Transverse colon (tissue), 4 donors: ENCODE measurements around the gene XRCC4. TPM values are rescaled to one million over a fixed set of nuclear protein-coding genes. Genes with fewer than 3 reads are reported as not detected.

ENCODE experiments used
- DNase-seq: peaks from one replicate; pipeline ENCODE4 v3.0.0-alpha.2; 2019
- H3K27ac ChIP-seq, 4 donors: fragments of 200-600 bp; sonication (generic); 2 replicates each; pipeline ENCODE4 v1.5.1; 2016 to 2018; ENCODE audit warnings: inconsistent platforms in 4 of 4
- H3K27me3 ChIP-seq: fragments of 200-600 bp; sonication (generic); 2 replicates; pipeline ENCODE4 v1.5.1; 2017; ENCODE audit warnings: inconsistent platforms
- H3K36me3 ChIP-seq, 4 donors: fragments of 200-600 bp; sonication (generic); 2 replicates each; pipeline ENCODE4 v1.5.1; 2017 to 2019; ENCODE audit warnings: inconsistent platforms in 4 of 4
- H3K4me1 ChIP-seq, 4 donors: fragments of 200-600 bp; sonication (generic); 2 replicates each; pipeline ENCODE4 v1.5.1; 2017 to 2020; ENCODE audit warnings: inconsistent platforms in 4 of 4
- H3K4me3 ChIP-seq, 4 donors: fragments of 200-600 bp; sonication (generic); 1 replicate in 1 of 4; 2 replicates in 3 of 4; pipeline versions ENCODE4 v1.5.1 to v1.6.1; 2017 to 2019; ENCODE audit warnings: inconsistent platforms in 4 of 4
- H3K9me3 ChIP-seq, 2 donors: fragments of 200-600 bp; sonication (generic); 2 replicates each; pipeline ENCODE4 v1.5.1; 2017 to 2019; ENCODE audit warnings: inconsistent platforms in 2 of 2
- EP300 ChIP-seq: sonication (generic); formaldehyde crosslinking; IDR thresholded peaks from one replicate; pipeline ENCODE4 v1.6.1; 2017; ENCODE audit warnings: antibody characterized with exemption, low read depth
- POLR2A ChIP-seq: fragments of 450-650 bp; IDR thresholded peaks from one replicate; pipeline ENCODE4 v1.6.1; 2016; ENCODE audit warnings: antibody characterized with exemption, mild to moderate bottlenecking, moderate library complexity
- POLR2AphosphoS5 ChIP-seq, 3 donors: sonication (generic); formaldehyde crosslinking; IDR thresholded peaks; one replicate each; pipeline ENCODE4 v1.6.1; 2016; ENCODE audit warnings: antibody characterized with exemption in 3 of 3
- WGBS, 2 donors: methylation state at CpG; one replicate each; pipeline ENCODE4 v1.1.5; 2018; ENCODE audit warnings: low coverage in 1 of 2; 5-methylcytosine and 5-hydroxymethylcytosine counted together
- in situ Hi-C, 4 donors: fragments of 200-750 bp; cut with MboI; loops; one replicate each; pipeline versions ENCODE4 v1.15.0 to v1.15.1; 2017; ENCODE audit warnings: low sequenced_read_pairs in 3 of 4, low pct_ligation_motif_present in 1 of 4, low pct_unique_long_range_greater_than_20kb in 1 of 4
- intact Hi-C: fragments of 100-400 bp; cut with DNase I; formaldehyde crosslinking; loops from one replicate; pipeline ENCODE4 v1.15.1; 2023; ENCODE audit warnings: low total_unique reads
- total RNA-seq, 4 donors: library from RNA; depleted of rRNA; stranded (reverse); fragments of >200 nt; gene quantifications; one replicate each; pipeline ENCODE4 v1.1.0, GENCODE V29; 2016
- TF ChIP-seq, protein P1 (sequence below), 5 experiments: fragments of 200-600 bp in 3 of 5; fragments of 450-650 bp in 2 of 5; sonication (generic) in 3 of 5; IDR thresholded peaks; 1 replicate in 2 of 5; 2 replicates in 3 of 5; pipeline ENCODE4 v1.5.1; 2016 to 2017; ENCODE audit warnings: antibody characterized with exemption in 5 of 5, inconsistent platforms in 3 of 5, mild to moderate bottlenecking in 2 of 5, moderate library complexity in 1 of 5

Gene XRCC4
- total RNA-seq, 4 donors from 2014 or later, result 0.60 to 8.1 (median 7.3) TPM; not detected in 1

DNA sequence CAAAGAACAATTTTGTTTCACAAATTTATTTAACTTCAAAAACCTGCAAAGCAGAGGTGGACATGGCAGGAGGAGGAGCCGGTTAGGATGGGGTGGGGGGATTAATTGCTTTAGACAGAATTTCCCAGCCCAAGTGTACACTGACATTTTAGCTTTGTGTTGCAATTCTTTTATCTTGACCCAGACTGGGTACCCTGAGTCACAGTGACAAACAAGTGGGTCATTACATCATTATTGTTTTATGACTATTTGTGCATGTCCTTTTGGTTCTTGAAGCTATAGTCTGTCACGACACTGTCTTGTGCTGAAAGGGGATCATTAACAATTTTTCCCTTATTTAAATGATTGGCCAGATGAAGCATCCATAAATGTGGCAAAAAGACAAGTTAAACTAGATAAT lies 309.7 kb downstream of the XRCC4 start:
- no peaks in the 10 kb centered on the region for H3K9me3 ChIP-seq
- no peaks in the 10 kb centered on the region for H3K4me1 ChIP-seq
- TF ChIP-seq, protein P1, sequence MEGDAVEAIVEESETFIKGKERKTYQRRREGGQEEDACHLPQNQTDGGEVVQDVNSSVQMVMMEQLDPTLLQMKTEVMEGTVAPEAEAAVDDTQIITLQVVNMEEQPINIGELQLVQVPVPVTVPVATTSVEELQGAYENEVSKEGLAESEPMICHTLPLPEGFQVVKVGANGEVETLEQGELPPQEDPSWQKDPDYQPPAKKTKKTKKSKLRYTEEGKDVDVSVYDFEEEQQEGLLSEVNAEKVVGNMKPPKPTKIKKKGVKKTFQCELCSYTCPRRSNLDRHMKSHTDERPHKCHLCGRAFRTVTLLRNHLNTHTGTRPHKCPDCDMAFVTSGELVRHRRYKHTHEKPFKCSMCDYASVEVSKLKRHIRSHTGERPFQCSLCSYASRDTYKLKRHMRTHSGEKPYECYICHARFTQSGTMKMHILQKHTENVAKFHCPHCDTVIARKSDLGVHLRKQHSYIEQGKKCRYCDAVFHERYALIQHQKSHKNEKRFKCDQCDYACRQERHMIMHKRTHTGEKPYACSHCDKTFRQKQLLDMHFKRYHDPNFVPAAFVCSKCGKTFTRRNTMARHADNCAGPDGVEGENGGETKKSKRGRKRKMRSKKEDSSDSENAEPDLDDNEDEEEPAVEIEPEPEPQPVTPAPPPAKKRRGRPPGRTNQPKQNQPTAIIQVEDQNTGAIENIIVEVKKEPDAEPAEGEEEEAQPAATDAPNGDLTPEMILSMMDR (IDR thresholded peaks at IDR 0.05), result no peak
- TF ChIP-seq EP300 (no peak), POLR2A (no peak), POLR2AphosphoS5 (IDR thresholded peaks at IDR 0.05) (no peak)
- intact Hi-C loops (no loop called here), in situ Hi-C loops (no loop called here)
- 31 to 58% methylated on average over 2 of the region's 2 CpGs for WGBS, 2 donors
- no peaks in the 10 kb centered on the region for H3K27me3 ChIP-seq
- no peak for DNase-seq
- H3K27ac ChIP-seq, result no peak overlapping the region
- no peaks in the 10 kb centered on the region for H3K36me3 ChIP-seq
- no peak overlapping the region for H3K4me3 ChIP-seq

DNA sequence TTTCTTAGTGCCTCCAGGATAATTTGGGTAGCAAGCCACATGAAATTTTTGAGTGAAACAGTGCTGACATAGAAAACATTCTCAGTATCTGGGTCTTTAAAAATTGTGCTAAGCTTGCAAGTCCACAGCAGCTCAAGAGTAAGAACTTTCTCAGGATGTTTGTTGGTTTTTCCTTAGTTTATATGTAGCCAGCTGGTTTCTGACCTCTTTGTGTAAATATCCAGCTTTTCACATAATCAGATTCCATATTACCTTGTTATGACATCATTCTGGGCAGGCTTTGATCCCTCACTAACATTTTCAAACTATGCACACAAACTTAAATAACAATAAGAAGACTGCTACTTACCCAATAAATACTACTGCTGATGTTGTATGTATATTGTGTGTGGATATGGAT lies 311.3 kb downstream of the XRCC4 start:
- no peaks in the 10 kb centered on the region for H3K9me3 ChIP-seq
- intact Hi-C loops (no loop called here), in situ Hi-C loops (no loop called here)
- no peaks in the 10 kb centered on the region for H3K36me3 ChIP-seq
- TF ChIP-seq, protein P1 (IDR thresholded peaks at IDR 0.05), result no peak
- TF ChIP-seq POLR2AphosphoS5 (IDR thresholded peaks at IDR 0.05), result no peak
- no peak for TF ChIP-seq EP300
- TF ChIP-seq POLR2A, result no peak
- no peaks in the 10 kb centered on the region for H3K27me3 ChIP-seq
- no peak overlapping the region for H3K27ac ChIP-seq
- no peak overlapping the region for H3K4me3 ChIP-seq
- no peak for DNase-seq
- H3K4me1 ChIP-seq, result no peaks in the 10 kb centered on the region

DNA sequence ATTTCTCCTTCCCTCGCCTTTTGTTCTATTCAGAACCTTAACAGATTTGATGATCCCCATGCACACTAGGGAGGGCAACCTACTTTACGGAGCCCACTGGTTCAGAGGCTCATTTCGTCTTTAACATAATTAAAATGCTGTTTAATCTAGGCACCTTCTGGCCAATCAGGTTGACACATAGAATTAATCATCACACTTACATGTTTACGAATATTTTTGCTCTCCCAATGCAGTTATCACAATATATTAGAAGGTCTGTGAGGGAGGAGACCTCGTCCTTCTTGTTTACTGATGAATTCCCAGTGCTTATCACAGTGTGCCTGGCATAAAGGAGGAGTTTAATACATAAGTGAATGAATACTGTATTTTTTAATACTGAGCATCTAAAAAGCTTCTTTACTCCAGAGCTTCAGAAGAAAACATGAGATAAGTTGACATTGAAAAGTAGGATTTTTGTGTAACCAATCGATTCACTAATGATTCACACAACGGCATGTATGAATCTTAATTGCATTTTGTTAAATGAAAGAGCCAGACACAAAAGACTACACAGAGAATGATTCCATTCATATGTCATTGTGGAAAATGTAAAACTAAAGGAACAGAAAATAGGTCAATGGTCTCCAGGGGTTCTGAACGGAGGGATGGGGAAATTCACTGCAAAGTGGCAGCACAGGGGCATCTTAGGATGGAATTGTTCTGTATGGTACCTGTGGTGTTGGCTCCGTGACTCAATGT lies 315.6 kb downstream of the XRCC4 start:
- no peak overlapping the region for H3K27ac ChIP-seq
- 85% methylated on average over 9 of the region's 9 CpGs for WGBS, 2 donors
- no peak for TF ChIP-seq EP300
- TF ChIP-seq, protein P1 (IDR thresholded peaks at IDR 0.05), result no peak
- no peak for TF ChIP-seq POLR2AphosphoS5 (IDR thresholded peaks at IDR 0.05)
- no peak for TF ChIP-seq POLR2A
- H3K4me3 ChIP-seq, result no peak overlapping the region
- H3K36me3 ChIP-seq, result no peaks in the 10 kb centered on the region
- intact Hi-C loops (no loop called here), in situ Hi-C loops (no loop called here)
- DNase-seq, result no peak
- no peaks in the 10 kb centered on the region for H3K27me3 ChIP-seq
- H3K4me1 ChIP-seq, result no peaks in the 10 kb centered on the region
- no peaks in the 10 kb centered on the region for H3K9me3 ChIP-seq

DNA sequence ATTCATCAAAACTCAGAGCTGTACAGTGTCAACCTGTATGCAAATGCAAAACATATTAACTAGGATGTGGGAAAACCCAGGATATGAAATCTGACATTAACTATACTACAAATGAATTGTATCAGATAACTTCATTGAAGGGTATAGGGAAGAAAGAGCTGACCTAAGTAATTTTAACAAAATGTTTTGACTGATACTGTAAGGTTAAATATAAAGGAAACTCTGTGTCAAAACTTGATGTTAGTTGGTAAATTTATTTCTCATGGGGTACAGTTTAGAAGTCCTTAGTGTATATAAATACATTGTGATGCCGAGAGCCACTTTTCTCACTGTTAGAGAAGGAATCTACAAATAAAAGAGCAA lies 316.1 kb downstream of the XRCC4 start:
- TF ChIP-seq, protein P1 (IDR thresholded peaks at IDR 0.05), result no peak
- TF ChIP-seq EP300 (no peak), POLR2AphosphoS5 (IDR thresholded peaks at IDR 0.05) (no peak), POLR2A (no peak)
- intact Hi-C loops, result no loop called here
- no peak overlapping the region for H3K27ac ChIP-seq

More for the DNA sequence above, 316.1 kb downstream of the XRCC4 start:
- DNase-seq, result no peak
- Histone ChIP-seq H3K9me3 (no peaks in the 10 kb centered on the region), H3K4me1 (no peaks in the 10 kb centered on the region), H3K4me3 (no peak overlapping the region), H3K36me3 (no peaks in the 10 kb centered on the region), H3K27me3 (no peaks in the 10 kb centered on the region)
- in situ Hi-C loops, result no loop called here
- WGBS, 2 donors, result 92 to 96% methylated on average over 1 of the region's 1 CpG
